ENCODE data around the gene CCZ1. TPM values are rescaled to one million over a fixed set of nuclear protein-coding genes. Genes with fewer than 3 reads are reported as not detected.

Gene CCZ1
- total and polyA plus RNA-seq, 2 of the 13 experiments (the other 11 are each of a cell fraction or from before 2014, with no cell fraction given), result 19.1 to 66.7 TPM

DNA sequence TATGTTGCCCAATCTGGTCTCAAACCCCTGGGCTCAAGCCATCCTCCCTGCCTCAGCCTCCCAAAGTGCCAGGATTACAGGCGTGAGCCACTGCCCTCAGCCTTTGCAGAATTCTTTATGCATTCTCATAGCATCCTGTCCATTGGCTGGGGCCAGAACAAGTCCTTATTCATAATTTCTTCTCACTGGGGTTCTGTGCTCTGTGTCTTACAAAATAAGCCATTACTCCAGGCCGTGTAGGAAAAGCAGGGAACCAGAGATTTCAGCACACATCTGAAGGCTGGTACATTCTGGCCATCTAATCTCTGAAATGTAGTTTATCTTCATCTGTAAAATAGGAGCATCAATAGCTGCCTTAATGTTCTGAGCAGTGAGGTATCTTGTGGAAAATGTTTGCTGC, 28.2 kb upstream of the CCZ1 start:
- TF ChIP-seq PPARG (CRISPR knock-in tag; conservative IDR thresholded peaks at IDR 0.05), result no peak
- TF ChIP-seq, protein P1, sequence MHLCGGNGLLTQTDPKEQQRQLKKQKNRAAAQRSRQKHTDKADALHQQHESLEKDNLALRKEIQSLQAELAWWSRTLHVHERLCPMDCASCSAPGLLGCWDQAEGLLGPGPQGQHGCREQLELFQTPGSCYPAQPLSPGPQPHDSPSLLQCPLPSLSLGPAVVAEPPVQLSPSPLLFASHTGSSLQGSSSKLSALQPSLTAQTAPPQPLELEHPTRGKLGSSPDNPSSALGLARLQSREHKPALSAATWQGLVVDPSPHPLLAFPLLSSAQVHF (CRISPR knock-in tag; IDR thresholded peaks at IDR 0.05), result no peak
- TF ChIP-seq ZNF713 (CRISPR knock-in tag; IDR thresholded peaks at IDR 0.05), result no peak
- no peak for TF ChIP-seq NKX3-1 (CRISPR knock-in tag; IDR thresholded peaks at IDR 0.05)
- TF ChIP-seq HNF4G (IDR thresholded peaks at IDR 0.05; ENCODE audit: borderline replicate concordance, low read depth, low read length), result no peak
- no peak for TF ChIP-seq HNF4G (CRISPR knock-in tag; IDR thresholded peaks at IDR 0.05; ENCODE audit: borderline replicate concordance, low read depth)
- no peak for TF ChIP-seq SP140L (CRISPR knock-in tag; IDR thresholded peaks at IDR 0.05; ENCODE audit: borderline replicate concordance)
- no peak for TF ChIP-seq ZNF619 (CRISPR knock-in tag; IDR thresholded peaks at IDR 0.05)
- no peak for TF ChIP-seq ZNF768 (CRISPR knock-in tag; IDR thresholded peaks at IDR 0.05)
- TF ChIP-seq, protein P2, sequence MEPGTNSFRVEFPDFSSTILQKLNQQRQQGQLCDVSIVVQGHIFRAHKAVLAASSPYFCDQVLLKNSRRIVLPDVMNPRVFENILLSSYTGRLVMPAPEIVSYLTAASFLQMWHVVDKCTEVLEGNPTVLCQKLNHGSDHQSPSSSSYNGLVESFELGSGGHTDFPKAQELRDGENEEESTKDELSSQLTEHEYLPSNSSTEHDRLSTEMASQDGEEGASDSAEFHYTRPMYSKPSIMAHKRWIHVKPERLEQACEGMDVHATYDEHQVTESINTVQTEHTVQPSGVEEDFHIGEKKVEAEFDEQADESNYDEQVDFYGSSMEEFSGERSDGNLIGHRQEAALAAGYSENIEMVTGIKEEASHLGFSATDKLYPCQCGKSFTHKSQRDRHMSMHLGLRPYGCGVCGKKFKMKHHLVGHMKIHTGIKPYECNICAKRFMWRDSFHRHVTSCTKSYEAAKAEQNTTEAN (CRISPR knock-in tag; conservative IDR thresholded peaks at IDR 0.05), result no peak
- TF ChIP-seq ZNF101 (CRISPR knock-in tag; IDR thresholded peaks at IDR 0.05; ENCODE audit: borderline replicate concordance, low read depth), result no peak
- TF ChIP-seq MXD4 (CRISPR knock-in tag; IDR thresholded peaks at IDR 0.05), result no peak
- TF ChIP-seq, protein P3, sequence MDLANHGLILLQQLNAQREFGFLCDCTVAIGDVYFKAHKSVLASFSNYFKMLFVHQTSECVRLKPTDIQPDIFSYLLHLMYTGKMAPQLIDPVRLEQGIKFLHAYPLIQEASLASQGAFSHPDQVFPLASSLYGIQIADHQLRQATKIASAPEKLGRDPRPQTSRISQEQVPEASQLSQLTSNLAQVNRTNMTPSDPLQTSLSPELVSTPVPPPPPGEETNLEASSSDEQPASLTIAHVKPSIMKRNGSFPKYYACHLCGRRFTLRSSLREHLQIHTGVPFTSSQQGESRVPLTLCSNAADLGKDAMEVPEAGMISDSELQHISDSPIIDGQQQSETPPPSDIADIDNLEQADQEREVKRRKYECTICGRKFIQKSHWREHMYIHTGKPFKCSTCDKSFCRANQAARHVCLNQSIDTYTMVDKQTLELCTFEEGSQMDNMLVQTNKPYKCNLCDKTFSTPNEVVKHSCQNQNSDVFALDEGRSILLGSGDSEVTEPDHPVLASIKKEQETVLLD (CRISPR knock-in tag; IDR thresholded peaks at IDR 0.05; ENCODE audit: low read depth), result no peak
- no peak for TF ChIP-seq DR1 (CRISPR knock-in tag; IDR thresholded peaks at IDR 0.05)
- TF ChIP-seq CREB1 (IDR thresholded peaks at IDR 0.05), result no peak
- TF ChIP-seq CREB1 (CRISPR knock-in tag; IDR thresholded peaks at IDR 0.05), result no peak
- no peak for TF ChIP-seq ZNF615 (CRISPR knock-in tag; IDR thresholded peaks at IDR 0.05; ENCODE audit: borderline replicate concordance)
- no peak overlapping the region for H3K9ac ChIP-seq (ENCODE audit: insufficient read depth, low read depth, low read length)
- in situ Hi-C loops (cut with HindIII; ENCODE audit: extremely low pct_ligation_motif_present, low pct_unique_long_range_greater_than_20kb), result no loop called here
- FAIRE-seq (no peak), ATAC-seq (no peak), DNase-seq (ENCODE audit: low spot score) (no peak)
- H3K27me3 ChIP-seq (ENCODE audit: control insufficient read depth in 1 of 2, insufficient read depth in 2 of 2, low read length in 2 of 2), result no peaks in the 10 kb centered on the region
- BruUV-seq (replicated peaks), result no TSS peak
- no peak overlapping the region for H3K4me3 ChIP-seq (replicated peaks in 1 of 3; ENCODE audit: insufficient read depth in 1 of 3, low read depth in 2 of 3, low read length in 3 of 3)
- no peaks in the 10 kb centered on the region for H3K79me2 ChIP-seq (ENCODE audit: insufficient read depth, low read length)
- ChIA-PET CTCF (ENCODE audit: low intra/inter-chr PET ratio, low total read pairs) (no interaction called here), POLR2A (no interaction called here)
- H3K9me3 ChIP-seq (ENCODE audit: low read length), result no peaks in the 10 kb centered on the region
- no peaks in the 10 kb centered on the region for H3K36me3 ChIP-seq (replicated peaks in 1 of 2; ENCODE audit: control insufficient read depth in 1 of 2, insufficient read depth in 2 of 2, low read length in 2 of 2)
- H3K4me1 ChIP-seq (ENCODE audit: insufficient read depth, low read length), result peaks cover 32% of the 10 kb centered on the region
- no peak overlapping the region for H3K4me2 ChIP-seq (ENCODE audit: low read depth, low read length)
- H3K27ac ChIP-seq (ENCODE audit: extremely low read length, insufficient read depth, low read length), result no peak overlapping the region
- H2AFZ ChIP-seq (ENCODE audit: low read length), result no peak overlapping the region
- H4K20me1 ChIP-seq (ENCODE audit: insufficient read depth, low read length), result no peaks in the 10 kb centered on the region
- WGBS (ENCODE audit: low lambda C conversion rate), result 47% methylated on average over 2 of the region's 2 CpGs
- intact Hi-C loops (cut with micrococcal nuclease; ENCODE audit: unreplicated experiment), result no loop called here
